T follicular helper cell (primary cell): ENCODE results near the gene SEC16A.

Experiments used
- DNase-seq: peaks from one replicate; pipeline ENCODE4 v3.0.0-alpha.2; 2020; ENCODE audit warnings: low read depth

Gene SEC16A

GRCh38 chr9:136399176-136400037, 83.4 kb downstream of the SEC16A start:
- DNase-seq, result no peak

- no peak for DNase-seq
Observed at GRCh38 chr9:136398286-136398685, 84.6 kb downstream of the SEC16A start.

- DNase-seq, result no peak
Observed at GRCh38 chr9:136397643-136398042, 85.2 kb downstream of the SEC16A start.

GRCh38 chr9:136396219-136396515, 86.7 kb downstream of the SEC16A start:
- no peak for DNase-seq

- DNase-seq, result no peak
Observed at GRCh38 chr9:136395345-136396218, 87.3 kb downstream of the SEC16A start.

- DNase-seq, result no peak
Observed at GRCh38 chr9:136395020-136395340, 87.9 kb downstream of the SEC16A start.

- no peak for DNase-seq
Observed at GRCh38 chr9:136394312-136395019, 88.4 kb downstream of the SEC16A start.

- no peak for DNase-seq
Observed at GRCh38 chr9:136393531-136393930, 89.3 kb downstream of the SEC16A start.

GRCh38 chr9:136392538-136393449, 90.0 kb downstream of the SEC16A start:
- DNase-seq, result no peak

- no peak for DNase-seq
Observed at GRCh38 chr9:136391737-136392537, 90.9 kb downstream of the SEC16A start.
